Stimulated activated CD8-positive, alpha-beta memory T cell treated with anti-CD3 and anti-CD28 coated beads, Interleukin-12 subunit alpha, Interleukin-12 subunit beta, amount 100 ng/mL, for 1 hour (primary cell): ENCODE measurements around the gene PLEKHG5.
A peak's percentile ranks its signal among the peaks of the same experiment; 100 is the strongest.

Experiments
- DNase-seq: peaks from one replicate; pipeline ENCODE4 v3.0.0-alpha.2; 2020; ENCODE audit warnings: low read depth

Gene PLEKHG5

DNA sequence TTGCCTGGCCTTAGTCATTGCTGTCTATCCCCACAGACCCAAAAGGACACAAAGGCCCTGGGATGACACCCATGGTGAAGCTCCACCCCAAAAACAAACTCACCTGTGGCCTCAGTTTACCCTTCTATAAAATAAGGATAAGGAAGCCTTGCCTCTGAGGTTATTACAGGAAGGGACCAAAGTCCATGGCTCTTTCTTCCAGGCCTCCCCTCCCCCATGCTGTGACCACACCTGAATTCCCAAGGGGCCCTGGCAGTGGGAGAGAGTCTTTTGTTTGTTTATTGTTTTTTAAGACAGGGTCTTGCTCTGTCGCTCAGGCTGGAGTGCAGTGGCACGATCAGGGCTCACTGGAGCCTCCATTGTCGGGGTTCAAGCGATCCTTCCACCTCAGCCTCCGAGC lies 15.0 kb downstream of the PLEKHG5 start:
- no peak for DNase-seq

- DNase-seq, result peak; percentile 75
Observed at GRCh38 chr1:6475381-6476133, 15.9 kb downstream of the PLEKHG5 start.

- no peak for DNase-seq
Observed at GRCh38 chr1:6474815-6475282, 16.6 kb downstream of the PLEKHG5 start.

GRCh38 chr1:6473974-6474814 lies 17.3 kb downstream of the PLEKHG5 start:
- no peak for DNase-seq

GRCh38 chr1:6473156-6473555 lies 18.3 kb downstream of the PLEKHG5 start:
- no peak for DNase-seq

DNA sequence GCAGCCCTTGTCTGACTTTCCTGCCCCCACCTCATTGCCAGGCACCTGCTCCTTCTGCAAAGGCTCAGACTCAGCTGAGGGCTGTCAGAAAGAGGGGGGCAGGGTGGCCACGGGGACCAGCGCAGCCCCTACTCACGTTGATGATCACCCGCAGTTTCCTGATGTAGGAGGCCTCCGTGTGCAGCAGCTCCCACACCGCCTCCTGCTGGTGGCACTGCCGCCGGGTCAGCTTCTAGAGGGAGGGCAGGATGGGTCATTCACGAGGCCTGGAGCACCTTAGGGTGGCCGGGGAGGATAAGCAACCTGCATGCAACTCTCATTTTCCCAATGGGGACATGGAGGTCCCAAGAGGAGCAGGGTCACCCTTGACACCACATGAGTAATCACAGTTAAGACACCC lies 19.1 kb downstream of the PLEKHG5 start:
- no peak for DNase-seq

GRCh38 chr1:6471970-6472368 lies 19.5 kb downstream of the PLEKHG5 start:
- DNase-seq, result no peak

GRCh38 chr1:6471086-6471969 lies 20.1 kb downstream of the PLEKHG5 start:
- DNase-seq, result no peak

GRCh38 chr1:6470132-6471085 lies 21.1 kb downstream of the PLEKHG5 start:
- DNase-seq, result no peak

GRCh38 chr1:6468729-6469461 lies 22.6 kb downstream of the PLEKHG5 start:
- no peak for DNase-seq

DNA sequence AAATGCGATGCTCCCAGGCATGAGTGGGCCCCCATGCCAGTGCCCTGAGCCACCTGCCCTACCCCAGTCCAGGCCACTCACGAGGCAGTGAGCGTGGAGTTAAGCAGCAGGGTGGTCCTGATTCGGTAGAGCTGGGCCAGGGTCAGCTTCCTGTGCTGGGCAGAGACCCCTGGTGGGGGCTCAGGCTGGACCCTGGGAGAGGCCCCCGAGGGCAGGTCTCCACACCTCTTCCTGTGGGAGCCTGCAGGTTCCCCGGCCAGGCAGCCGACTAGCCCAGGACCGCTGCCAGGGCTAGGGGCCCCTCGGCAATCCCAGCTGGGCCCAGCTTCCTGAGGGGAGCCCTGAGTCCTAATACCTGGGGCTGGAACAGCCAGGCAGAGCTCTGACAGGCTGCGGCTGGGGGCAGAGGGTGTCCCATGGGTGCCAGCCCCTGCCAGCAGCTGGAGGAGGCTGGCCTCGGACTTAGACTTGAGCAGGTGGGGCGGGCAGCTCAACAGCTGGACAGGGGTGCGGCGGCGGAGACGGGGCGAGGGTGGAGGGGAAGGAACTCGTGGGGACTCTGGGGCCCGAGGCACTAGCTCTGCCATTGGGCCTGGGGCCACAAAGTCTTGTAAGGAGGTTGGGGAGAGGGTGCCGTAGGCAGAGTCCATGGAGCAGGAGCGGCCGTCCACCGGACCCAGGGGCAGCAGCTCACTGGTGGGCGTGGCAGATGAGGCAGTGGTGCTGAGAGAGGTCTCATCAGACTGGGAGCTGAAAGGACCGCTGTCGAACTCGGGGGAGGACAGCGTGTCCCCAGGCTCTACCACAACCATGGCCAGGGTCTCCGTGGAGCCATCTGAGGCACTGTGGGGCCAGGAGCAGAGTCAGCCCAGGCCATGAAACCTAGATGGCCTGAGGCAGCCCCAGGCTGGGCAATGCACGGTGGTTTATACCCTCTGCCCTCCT lies 23.5 kb downstream of the PLEKHG5 start:
- DNase-seq, result no peak

DNA sequence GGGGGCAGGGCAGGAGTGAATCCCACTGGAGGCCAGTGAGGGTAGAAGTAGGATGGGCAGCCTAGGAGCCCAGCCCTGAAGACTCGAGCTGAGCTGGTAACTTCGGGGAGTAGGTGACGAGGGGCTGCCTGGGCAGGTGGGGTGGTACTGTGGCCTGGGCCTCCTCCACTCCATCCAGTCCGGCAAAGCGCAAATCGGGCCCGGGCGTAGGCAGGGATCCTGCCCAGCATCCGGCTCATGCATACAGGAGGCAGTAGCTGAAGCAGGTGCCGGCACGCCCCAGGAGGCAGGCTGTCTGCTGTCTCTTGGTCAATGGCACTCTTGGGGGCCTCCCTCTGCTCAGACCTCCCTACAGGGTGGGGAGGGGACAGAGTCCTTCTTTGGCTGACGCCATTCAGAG lies 24.2 kb downstream of the PLEKHG5 start:
- no peak for DNase-seq

GRCh38 chr1:6466751-6467150 lies 24.7 kb downstream of the PLEKHG5 start:
- DNase-seq, result no peak

GRCh38 chr1:6466023-6466422 lies 25.4 kb downstream of the PLEKHG5 start, which contains the start of gene TNFRSF25:
Gene TNFRSF25 (minus strand): TSS chr1:6466173. CDS start chr1:6466107, 66 bp downstream.
- DNase-seq, result no peak

GRCh38 chr1:6465461-6466005 lies 25.9 kb downstream of the PLEKHG5 start:
- no peak for DNase-seq

DNA sequence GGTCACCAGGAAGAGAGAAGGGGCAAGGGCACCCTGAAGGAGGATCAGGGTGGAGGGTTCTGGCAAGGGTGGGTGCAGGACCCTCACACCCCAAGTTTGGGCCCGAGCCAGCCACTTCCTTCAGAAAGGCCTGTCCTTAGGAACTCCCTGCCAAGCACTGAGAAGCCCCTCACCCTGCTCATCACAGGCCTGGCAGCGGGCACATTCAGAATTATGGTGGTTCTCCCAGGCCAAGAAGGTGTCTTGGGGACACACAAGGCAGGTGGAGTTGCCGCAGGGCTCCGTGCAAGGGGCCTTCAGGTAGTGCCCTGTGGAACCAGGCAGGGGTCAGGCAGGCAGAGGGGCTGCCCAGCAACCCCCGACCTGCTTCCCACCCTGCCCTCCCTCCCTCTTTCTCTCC lies 26.6 kb downstream of the PLEKHG5 start:
- no peak for DNase-seq

- no peak for DNase-seq
Observed at GRCh38 chr1:6464514-6464836, 27.0 kb downstream of the PLEKHG5 start.

DNA sequence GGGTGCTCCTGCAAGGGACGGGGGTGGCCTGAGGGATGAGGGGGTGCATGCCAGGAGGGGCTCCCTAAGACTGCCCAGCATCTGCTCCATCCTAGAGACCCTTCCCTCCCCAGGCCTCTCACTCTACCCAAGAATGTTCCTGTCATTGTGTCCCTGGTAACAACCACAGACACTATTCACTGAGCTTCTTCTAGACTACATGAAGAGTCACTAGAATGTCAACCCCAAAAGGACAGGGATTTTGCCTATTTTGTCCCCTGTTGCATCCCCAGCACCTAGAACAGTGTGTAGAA lies 28.4 kb downstream of the PLEKHG5 start:
- DNase-seq, result no peak
